Hepatocyte (in vitro differentiated cells): ENCODE data around the gene ZNF91.
"Not testable (repeated sequence)": the region's sequence is repeated elsewhere in the genome, so short reads cannot be mapped to it uniquely, and the experiment has no call there.

Experiments used
- EZH2 ChIP-seq: fragments of 200-600 bp; sonication (generic); IDR thresholded peaks from 2 replicates; pipeline ENCODE4 v1.6.1; 2016; ENCODE audit warnings: antibody characterized with exemption, mild to moderate bottlenecking, borderline replicate concordance
- EZH2phosphoT487 ChIP-seq: fragments of 200-600 bp; sonication (generic); IDR thresholded peaks from one replicate; pipeline ENCODE4 v1.6.1; 2018; ENCODE audit warnings: antibody characterized with exemption, mild to moderate bottlenecking, low read depth, moderate library complexity; ENCODE audit not compliant: unreplicated experiment, severe bottlenecking
- TF ChIP-seq, protein P1 (sequence below): fragments of 200-600 bp; sonication (generic); IDR thresholded peaks from 2 replicates; pipeline ENCODE4 v1.5.1; 2016; ENCODE audit warnings: antibody characterized with exemption, mild to moderate bottlenecking; ENCODE audit not compliant: poor library complexity

DNA sequence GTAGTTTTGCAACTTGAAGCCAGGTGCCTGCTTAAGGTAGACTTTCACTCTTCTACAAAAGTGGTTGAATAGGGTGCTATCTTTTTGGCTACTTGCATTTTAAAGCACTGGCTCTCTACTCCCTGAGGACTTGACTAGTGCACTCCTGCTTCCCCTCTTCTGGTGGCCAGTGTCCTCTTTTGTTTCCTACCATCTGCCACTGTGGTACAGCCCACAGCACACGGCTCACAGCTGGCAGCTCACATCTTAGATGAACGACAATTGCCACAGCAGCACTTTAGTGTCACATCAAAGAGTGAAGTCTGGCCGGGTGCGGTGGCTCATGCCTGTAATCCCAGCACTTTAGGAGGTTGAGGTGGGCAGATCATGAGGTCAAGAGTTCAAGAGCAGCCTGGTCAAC lies 15.6 kb downstream of the ZNF91 start:
- TF ChIP-seq, protein P1, sequence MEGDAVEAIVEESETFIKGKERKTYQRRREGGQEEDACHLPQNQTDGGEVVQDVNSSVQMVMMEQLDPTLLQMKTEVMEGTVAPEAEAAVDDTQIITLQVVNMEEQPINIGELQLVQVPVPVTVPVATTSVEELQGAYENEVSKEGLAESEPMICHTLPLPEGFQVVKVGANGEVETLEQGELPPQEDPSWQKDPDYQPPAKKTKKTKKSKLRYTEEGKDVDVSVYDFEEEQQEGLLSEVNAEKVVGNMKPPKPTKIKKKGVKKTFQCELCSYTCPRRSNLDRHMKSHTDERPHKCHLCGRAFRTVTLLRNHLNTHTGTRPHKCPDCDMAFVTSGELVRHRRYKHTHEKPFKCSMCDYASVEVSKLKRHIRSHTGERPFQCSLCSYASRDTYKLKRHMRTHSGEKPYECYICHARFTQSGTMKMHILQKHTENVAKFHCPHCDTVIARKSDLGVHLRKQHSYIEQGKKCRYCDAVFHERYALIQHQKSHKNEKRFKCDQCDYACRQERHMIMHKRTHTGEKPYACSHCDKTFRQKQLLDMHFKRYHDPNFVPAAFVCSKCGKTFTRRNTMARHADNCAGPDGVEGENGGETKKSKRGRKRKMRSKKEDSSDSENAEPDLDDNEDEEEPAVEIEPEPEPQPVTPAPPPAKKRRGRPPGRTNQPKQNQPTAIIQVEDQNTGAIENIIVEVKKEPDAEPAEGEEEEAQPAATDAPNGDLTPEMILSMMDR: not testable (repeated sequence)
- not testable (repeated sequence) for TF ChIP-seq EZH2, EZH2phosphoT487
